ENCODE data around the gene ARHGAP35. TPM values are rescaled to one million over a fixed set of nuclear protein-coding genes. Genes with fewer than 3 reads are reported as not detected.
"Not testable (repeated sequence)": the region's sequence is repeated elsewhere in the genome, so short reads cannot be mapped to it uniquely, and the experiment has no call there.

The ARHGAP35 gene
- total RNA-seq, 1 donor from 2014 or later = 63.8 TPM

- H3K4me1 ChIP-seq = no peaks in the 10 kb centered on the region
- H3K36me3 ChIP-seq = no peaks in the 10 kb centered on the region
- H3K27ac ChIP-seq = no peak overlapping the region
- H3K4me3 ChIP-seq = no peak overlapping the region
- no peaks in the 10 kb centered on the region for H3K9me3 ChIP-seq
- no peak for ATAC-seq
- H3K27me3 ChIP-seq = no peaks in the 10 kb centered on the region
- intact Hi-C loops (cut with DNase I) = no loop called here
- no peak for TF ChIP-seq CTCF (IDR thresholded peaks at IDR 0.05)
- no peak for DNase-seq
Observed at GRCh38 chr19:46880431-46880830, 19.6 kb downstream of the ARHGAP35 start.

- intact Hi-C loops (cut with DNase I) = no loop called here
- H3K9me3 ChIP-seq = no peaks in the 10 kb centered on the region
Observed at GRCh38 chr19:46881092-46881491, 20.3 kb downstream of the ARHGAP35 start.

GRCh38 chr19:46882034-46882433 lies 21.2 kb downstream of the ARHGAP35 start:
- intact Hi-C loops (cut with DNase I) = no loop called here
- no peak for TF ChIP-seq CTCF (IDR thresholded peaks at IDR 0.05)
- H3K9me3 ChIP-seq = no peaks in the 10 kb centered on the region
- ATAC-seq (no peak), DNase-seq (no peak)
- no peak overlapping the region for H3K27ac ChIP-seq
- no peaks in the 10 kb centered on the region for H3K36me3 ChIP-seq
- no peaks in the 10 kb centered on the region for H3K4me1 ChIP-seq
- no peaks in the 10 kb centered on the region for H3K27me3 ChIP-seq
- no peak overlapping the region for H3K4me3 ChIP-seq

More at GRCh38 chr19:46881092-46881491, 20.3 kb downstream of the ARHGAP35 start:
- no peak overlapping the region for H3K4me3 ChIP-seq
- no peaks in the 10 kb centered on the region for H3K4me1 ChIP-seq
- no peaks in the 10 kb centered on the region for H3K27me3 ChIP-seq
- ATAC-seq (no peak), DNase-seq (no peak)
- H3K36me3 ChIP-seq = no peaks in the 10 kb centered on the region
- no peak overlapping the region for H3K27ac ChIP-seq
- no peak for TF ChIP-seq CTCF (IDR thresholded peaks at IDR 0.05)

GRCh38 chr19:46882751-46883150 lies 22.0 kb downstream of the ARHGAP35 start:
- H3K9me3 ChIP-seq; DNase-seq; H3K27me3 ChIP-seq; H3K27ac ChIP-seq; ATAC-seq; H3K4me1 ChIP-seq; intact Hi-C loops (cut with DNase I); H3K4me3 ChIP-seq; H3K36me3 ChIP-seq: not testable (repeated sequence)

GRCh38 chr19:46885411-46885810 lies 24.6 kb downstream of the ARHGAP35 start:
- Histone ChIP-seq H3K36me3 (no peaks in the 10 kb centered on the region), H3K27ac (no peak overlapping the region), H3K4me1 (no peaks in the 10 kb centered on the region), H3K9me3 (no peaks in the 10 kb centered on the region), H3K4me3 (no peak overlapping the region), H3K27me3 (no peaks in the 10 kb centered on the region)
- DNase-seq = no peak
- intact Hi-C loops (cut with DNase I) = no loop called here
- no peak for TF ChIP-seq CTCF (IDR thresholded peaks at IDR 0.05)
- no peak for ATAC-seq

GRCh38 chr19:46886546-46887239 lies 25.9 kb downstream of the ARHGAP35 start:
- Histone ChIP-seq H3K9me3 (no peaks in the 10 kb centered on the region), H3K27me3 (no peaks in the 10 kb centered on the region), H3K27ac (no peak overlapping the region), H3K4me1 (no peaks in the 10 kb centered on the region), H3K36me3 (no peaks in the 10 kb centered on the region), H3K4me3 (no peak overlapping the region)
- TF ChIP-seq CTCF (IDR thresholded peaks at IDR 0.05) = no peak
- intact Hi-C loops (cut with DNase I) = no loop called here
- no peak for DNase-seq
- ATAC-seq = no peak

Measured in upper lobe of right lung (tissue), 1 donor.